NCI-H345 treated with DMSO at 0.1 percent for 48 hours (cell line): ENCODE results near the gene MOB3B.

Experiments
- DNase-seq: peaks from one replicate; lab custom pipeline; 2025; ENCODE audit not compliant: unreplicated experiment; lab: John Stamatoyannopoulos, UW

The MOB3B gene

DNA sequence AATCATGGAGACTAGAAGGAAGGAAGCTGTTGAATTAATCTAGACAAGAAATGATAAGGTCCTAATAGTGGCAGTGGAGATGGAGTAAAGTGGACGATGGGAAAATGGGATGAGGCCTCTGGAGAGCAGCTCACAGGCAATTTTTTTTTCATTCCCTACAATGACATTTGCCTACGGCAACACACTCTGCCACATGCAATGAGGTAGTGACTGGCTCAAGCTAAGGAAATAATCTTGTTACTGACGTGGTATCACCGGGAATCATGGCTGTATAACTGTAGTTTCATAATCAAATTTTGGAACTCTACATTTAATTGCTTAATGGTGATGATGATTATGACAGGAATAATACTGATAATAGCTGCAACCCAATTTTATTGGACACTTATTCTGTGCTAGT lies 12.1 kb upstream of the MOB3B start:
- DNase-seq = no peak

GRCh38 chr9:27540502-27540901 lies 10.9 kb upstream of the MOB3B start:
- DNase-seq = no peak

DNA sequence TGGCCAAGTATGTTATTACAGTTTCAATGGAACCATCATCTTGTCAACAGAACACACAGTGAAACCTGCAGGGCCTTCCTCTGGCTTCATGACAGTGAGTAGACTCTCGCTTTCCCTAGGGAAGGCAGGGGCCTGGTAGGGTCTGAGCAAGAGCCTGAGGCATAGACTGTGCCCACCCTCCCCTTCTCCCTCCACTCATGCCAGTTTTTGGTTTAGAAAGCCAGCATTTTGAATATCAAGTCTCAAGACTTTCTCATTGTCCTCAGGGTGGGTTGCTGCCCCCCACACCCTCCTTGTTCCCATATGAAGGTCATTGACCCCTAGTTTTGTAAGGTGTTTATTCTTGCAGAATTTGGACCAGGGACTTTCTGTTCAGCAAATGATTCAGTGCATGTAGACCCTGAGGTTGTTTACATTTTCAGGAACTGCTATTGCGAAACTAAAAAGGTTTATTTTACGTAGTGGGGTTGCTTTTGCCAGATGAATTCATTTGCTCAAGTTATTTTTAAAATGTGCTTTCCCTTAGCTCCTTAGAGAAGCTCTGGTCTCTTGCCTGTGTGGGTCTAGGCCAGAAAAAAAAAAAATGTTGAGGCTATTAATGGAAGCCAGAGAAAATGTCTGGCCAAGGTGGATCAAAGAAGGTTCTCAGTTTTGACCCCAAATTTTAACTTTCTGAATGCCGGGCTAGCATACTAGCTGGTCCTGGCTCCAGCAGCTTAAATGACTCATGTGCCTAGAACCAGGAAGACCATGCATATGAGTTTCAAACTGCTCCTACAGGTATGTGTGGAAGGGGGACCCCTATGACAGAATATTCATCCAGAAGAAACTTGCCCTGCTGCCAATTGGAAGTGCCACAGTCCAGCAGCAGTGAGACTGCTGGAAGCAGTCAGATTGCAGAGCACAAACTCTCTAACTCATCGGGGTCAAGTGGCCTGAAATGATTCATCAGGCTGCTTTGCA lies 10.1 kb upstream of the MOB3B start:
- no peak for DNase-seq

DNA sequence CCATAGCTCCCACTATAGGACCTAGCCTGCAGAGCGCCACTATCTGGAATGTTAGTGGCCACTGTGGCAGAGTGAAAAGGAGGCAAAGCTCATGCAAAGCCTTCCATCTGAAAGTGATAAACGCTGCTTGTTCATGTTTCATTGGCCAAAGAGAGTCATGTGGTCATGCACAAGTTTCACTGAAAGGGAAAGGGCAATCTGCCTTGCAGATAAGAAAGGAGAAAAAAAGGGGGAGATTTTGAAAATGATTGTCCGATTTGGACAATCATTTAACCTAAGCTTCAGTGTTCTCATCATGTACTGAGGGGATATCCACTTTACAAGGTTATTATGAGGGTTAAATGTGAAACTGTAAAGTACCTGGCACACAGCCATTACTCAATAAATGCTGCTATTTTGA lies 9.0 kb upstream of the MOB3B start:
- no peak for DNase-seq

GRCh38 chr9:27537756-27538155 lies 8.1 kb upstream of the MOB3B start:
- DNase-seq = no peak

DNA sequence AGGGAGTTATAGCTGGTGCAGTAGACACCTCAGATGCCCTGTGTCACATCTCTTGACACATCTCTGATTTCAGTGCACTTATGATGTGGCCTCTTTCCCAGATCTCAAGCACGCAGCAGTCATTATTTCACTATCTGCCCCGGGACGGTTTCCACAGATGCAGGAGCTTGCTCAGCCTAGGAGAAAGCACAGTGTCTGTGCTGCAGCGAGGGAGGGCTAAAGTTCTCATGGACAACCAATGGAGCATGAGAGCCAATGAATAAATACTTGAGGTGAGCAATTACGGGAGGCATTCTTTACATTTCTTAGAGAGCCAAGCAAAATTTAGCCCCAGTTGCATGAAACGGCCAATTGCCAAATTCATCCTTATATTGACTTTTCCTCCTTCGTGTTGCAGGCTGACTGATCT lies 7.4 kb upstream of the MOB3B start:
- no peak for DNase-seq

DNA sequence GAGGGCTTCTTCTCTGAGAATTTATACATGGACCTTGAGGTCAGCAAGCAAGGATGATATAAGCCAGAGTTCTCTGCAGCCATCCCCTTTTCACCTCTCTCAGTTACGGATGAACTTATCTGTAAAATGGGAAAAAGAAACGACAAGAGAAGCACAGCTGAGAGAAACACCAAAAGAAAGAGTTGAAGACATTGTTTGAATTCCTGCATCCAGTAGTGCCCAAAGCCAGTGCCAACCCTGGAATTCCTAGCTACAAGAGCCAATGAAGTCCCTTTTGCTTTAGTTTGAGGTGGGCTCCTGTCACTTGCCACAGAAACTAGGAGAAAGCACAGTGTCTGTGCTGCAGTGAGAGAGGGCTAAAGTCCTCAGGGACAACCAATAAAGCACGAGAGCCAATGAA lies 6.6 kb upstream of the MOB3B start:
- DNase-seq = no peak

GRCh38 chr9:27535701-27536118 lies 6.1 kb upstream of the MOB3B start:
- DNase-seq = peak; percentile 28

GRCh38 chr9:27534658-27535209 lies 5.1 kb upstream of the MOB3B start:
- no peak for DNase-seq

DNA sequence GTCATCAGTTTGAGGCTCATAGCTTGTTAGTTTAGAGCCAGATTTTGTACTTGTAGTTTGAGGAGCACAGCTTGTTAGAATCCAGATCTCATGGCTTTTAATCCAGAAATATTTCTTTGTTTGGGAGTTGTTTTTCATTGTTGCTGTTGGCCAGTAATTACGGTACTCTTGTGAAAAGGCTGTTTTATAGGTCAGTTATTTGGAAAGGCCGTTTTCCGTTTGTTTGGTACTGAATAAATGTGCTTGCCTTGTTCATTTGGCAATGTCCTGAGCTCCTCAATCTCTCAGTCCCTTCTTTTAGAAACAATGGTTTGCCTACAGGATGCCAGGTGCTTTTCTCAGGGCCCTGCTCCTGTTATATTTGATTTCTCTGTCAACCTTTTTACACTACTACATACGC lies 4.5 kb upstream of the MOB3B start:
- DNase-seq = no peak

- no peak for DNase-seq
These were observed 3.7 kb upstream of the MOB3B start for GRCh38 chr9:27533311-27533710.

DNA sequence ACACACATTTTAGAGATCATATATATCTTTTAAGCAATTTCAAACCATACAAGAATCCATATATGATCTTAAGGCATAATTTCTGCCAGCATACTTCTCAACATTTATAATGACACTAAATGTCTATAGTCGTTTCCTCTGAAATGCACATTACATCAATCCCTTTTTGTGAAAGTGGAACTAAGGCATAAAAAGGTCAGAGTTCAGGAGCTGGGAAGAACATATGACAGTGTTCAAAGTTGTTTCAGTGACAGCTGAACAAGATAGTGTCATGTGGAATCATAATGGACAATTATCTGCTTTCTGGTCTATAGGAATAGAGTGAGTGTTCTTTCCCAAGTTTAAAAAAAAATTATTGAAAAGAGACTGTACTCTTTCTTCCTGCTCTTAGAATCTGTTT lies 2.4 kb upstream of the MOB3B start:
- no peak for DNase-seq

- no peak for DNase-seq
These were observed 1.5 kb upstream of the MOB3B start for GRCh38 chr9:27530915-27531755.

DNA sequence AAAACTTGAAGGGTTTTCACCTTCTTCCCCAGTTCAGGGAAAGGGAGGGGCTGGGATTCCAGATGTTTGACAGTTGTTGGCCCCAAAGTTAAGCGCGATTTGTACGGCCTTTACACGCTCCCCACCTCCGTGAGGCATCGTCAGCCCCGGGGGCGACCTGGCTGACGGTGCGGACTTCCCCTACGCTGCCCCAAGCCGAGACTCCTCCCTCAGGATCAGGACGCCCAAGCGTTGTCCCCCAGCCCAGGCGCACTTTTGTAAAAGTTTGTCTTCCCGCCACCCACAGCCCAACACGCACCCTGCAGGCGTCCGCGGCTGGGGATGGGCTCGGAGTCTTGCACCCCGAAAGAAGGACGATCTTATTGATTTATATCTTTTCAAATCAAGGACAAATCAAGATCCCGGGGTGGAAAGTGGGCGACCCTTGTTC lies 713 bp downstream of the MOB3B start:
- no peak for DNase-seq

- no peak for DNase-seq
These were observed 1.3 kb downstream of the MOB3B start for GRCh38 chr9:27528076-27528885.

DNA sequence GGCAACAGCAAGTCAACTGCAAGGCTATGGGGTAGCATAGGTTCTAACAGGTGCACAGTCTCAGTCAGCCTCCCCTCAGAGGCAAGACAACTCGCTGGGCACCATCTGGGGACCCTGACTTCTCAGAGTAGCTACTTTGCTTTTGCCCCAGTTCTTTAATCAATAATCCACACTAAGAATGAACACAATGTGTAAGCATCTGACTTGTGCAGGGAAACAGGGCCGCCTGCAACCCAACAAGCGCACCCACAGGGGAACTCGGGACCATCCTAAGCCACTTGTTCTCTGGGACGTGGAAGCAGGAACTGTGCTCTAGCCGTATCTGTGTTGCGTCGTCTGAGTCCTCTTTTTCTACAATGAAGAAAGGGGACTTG lies 1.9 kb downstream of the MOB3B start:
- no peak for DNase-seq

- DNase-seq = no peak
These were observed 5.4 kb downstream of the MOB3B start, which contains the start of gene IFNK for GRCh38 chr9:27524236-27524635. TSS of gene IFNK (plus strand) at chr9:27524290. CDS start at chr9:27524337, 47 bp downstream.

DNA sequence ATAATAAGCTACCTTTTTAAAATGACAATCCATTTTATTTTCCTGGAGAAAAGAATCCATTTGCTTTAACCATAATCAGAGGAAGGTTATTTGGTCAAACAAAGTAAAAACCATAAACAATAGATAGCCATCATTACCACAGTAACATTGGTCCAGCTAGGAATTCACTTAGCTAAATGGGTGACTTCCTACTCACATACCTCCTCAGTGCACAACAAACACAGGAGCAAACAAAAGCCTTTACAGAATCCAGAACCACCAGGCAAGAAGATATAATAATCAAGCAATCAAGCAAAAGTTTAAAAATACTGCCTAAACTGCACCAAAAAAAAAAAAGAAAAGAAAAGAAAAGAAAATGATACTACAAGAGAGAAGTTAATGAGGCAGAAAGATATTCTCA lies 6.5 kb downstream of the MOB3B start:
- no peak for DNase-seq

DNA sequence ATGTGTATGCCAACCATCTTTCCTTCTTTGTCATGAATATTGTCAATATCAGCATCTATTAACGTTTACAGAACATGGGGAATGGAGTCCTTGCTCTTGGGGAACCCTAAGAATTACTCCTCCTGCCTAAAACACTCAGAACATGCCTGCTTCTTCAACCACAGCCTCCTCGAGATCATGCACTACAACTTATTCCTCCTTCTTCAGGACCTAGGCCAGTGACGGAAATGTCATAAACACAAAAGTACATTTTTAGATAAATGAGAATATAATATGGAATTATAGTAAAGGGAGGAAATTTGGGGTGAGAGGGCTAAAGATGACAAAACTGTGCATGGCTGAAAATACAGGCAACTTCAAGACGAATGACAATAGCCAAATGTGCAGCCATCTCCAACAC lies 8.6 kb downstream of the MOB3B start:
- DNase-seq = no peak
